CD14-positive monocyte (primary cell): ENCODE measurements around the gene NPL. TPM values are rescaled to one million over a fixed set of nuclear protein-coding genes. Genes with fewer than 3 reads are reported as not detected.

Experiments
- DNase-seq, 3 donors: peaks; one replicate each; pipeline ENCODE4 v3.0.0-alpha.2; 2011 to 2022
- H2AFZ ChIP-seq: 2 replicates; pipeline ENCODE4 v1.6.0; 2012; ENCODE audit warnings: mild to moderate bottlenecking, low read depth, low read length, inconsistent platforms; ENCODE audit not compliant: insufficient read depth, poor library complexity, severe bottlenecking
- H3K27ac ChIP-seq, 2 donors: 1 replicate in 1 of 2; 2 replicates in 1 of 2; pipeline ENCODE4 v1.5.1; 2012 to 2013; ENCODE audit warnings: low read length in 2 of 2, control low read depth in 1 of 2, inconsistent platforms in 1 of 2, low read depth in 1 of 2, mild to moderate bottlenecking in 1 of 2
- H3K27me3 ChIP-seq, 2 donors: one replicate each; pipeline versions ENCODE4 v1.6.0 to v1.6.1; 2011 to 2013; ENCODE audit warnings: low read length in 2 of 2; ENCODE audit not compliant: control insufficient read depth in 2 of 2, insufficient read depth in 2 of 2
- H3K36me3 ChIP-seq, 2 donors: replicated peaks in 1 of 2; 1 replicate in 1 of 2; 2 replicates in 1 of 2; pipeline versions ENCODE4 v1.5.1 to v1.6.1; 2012 to 2013; ENCODE audit warnings: low read length in 2 of 2, control low read depth in 1 of 2, inconsistent platforms in 1 of 2, mild to moderate bottlenecking in 1 of 2; ENCODE audit not compliant: insufficient read depth in 2 of 2, control insufficient read depth in 1 of 2
- H3K4me1 ChIP-seq, 2 donors: 1 replicate in 1 of 2; 2 replicates in 1 of 2; pipeline versions ENCODE4 v1.5.1 to v1.6.1; 2012 to 2013; ENCODE audit warnings: low read length in 2 of 2, control low read depth in 1 of 2, inconsistent platforms in 1 of 2, mild to moderate bottlenecking in 1 of 2, moderate library complexity in 1 of 2; ENCODE audit not compliant: insufficient read depth in 2 of 2, control insufficient read depth in 1 of 2
- H3K4me2 ChIP-seq: replicated peaks from 2 replicates; pipeline ENCODE3; 2012; ENCODE audit warnings: low read length, moderate library complexity, mild to moderate bottlenecking; ENCODE audit not compliant: poor library complexity, severe bottlenecking; ENCODE audit errors: extremely low read depth
- H3K4me3 ChIP-seq, 3 experiments: fragments of 200-600 bp in 1 of 3; sonication (generic) in 1 of 3; replicated peaks in 1 of 3; 1 replicate in 2 of 3; 2 replicates in 1 of 3; pipeline ENCODE4 v1.5.1; 2011 to 2013; ENCODE audit warnings: low read length in 3 of 3, mild to moderate bottlenecking in 3 of 3, control low read depth in 2 of 3, low read depth in 2 of 3, inconsistent platforms in 1 of 3, moderate library complexity in 1 of 3
- H3K79me2 ChIP-seq: 2 replicates; pipeline ENCODE4 v1.6.0; 2012; ENCODE audit warnings: mild to moderate bottlenecking, control low read depth, inconsistent platforms, low read length, moderate library complexity; ENCODE audit not compliant: insufficient read depth
- H3K9ac ChIP-seq: 2 replicates; pipeline ENCODE4 v1.6.0; 2017; ENCODE audit warnings: low read length, mild to moderate bottlenecking; ENCODE audit not compliant: insufficient read depth, poor library complexity, severe bottlenecking
- H3K9me3 ChIP-seq, 2 donors: replicated peaks in 1 of 2; 1 replicate in 1 of 2; 2 replicates in 1 of 2; pipeline versions ENCODE4 v1.5.1 to v1.6.1; 2012 to 2013; ENCODE audit warnings: low read length in 2 of 2, control low read depth in 1 of 2; ENCODE audit not compliant: control insufficient read depth in 1 of 2, insufficient read depth in 1 of 2
- H4K20me1 ChIP-seq: 2 replicates; pipeline ENCODE4 v1.6.0; 2012; ENCODE audit warnings: mild to moderate bottlenecking, low read length, control low read depth, moderate library complexity; ENCODE audit not compliant: insufficient read depth
- H3K27ac Mint-ChIP-seq, 7 donors: one replicate each; pipeline ENCODE4 v1.8.0; 2020; ENCODE audit warnings: mild to moderate bottlenecking in 7 of 7, mixed read lengths in 7 of 7, moderate library complexity in 6 of 7, inconsistent platforms in 2 of 7
- H3K27me3 Mint-ChIP-seq, 3 donors: one replicate each; pipeline ENCODE4 v1.8.0; 2021 to 2022; ENCODE audit warnings: low read depth in 3 of 3, mild to moderate bottlenecking in 3 of 3, mixed read lengths in 3 of 3, moderate library complexity in 3 of 3, inconsistent platforms in 1 of 3
- H3K36me3 Mint-ChIP-seq, 2 donors: one replicate each; pipeline ENCODE4 v1.8.0; 2020; ENCODE audit warnings: mixed read lengths in 2 of 2, inconsistent platforms in 1 of 2, mild to moderate bottlenecking in 1 of 2
- H3K4me1 Mint-ChIP-seq: one replicate; pipeline ENCODE4 v1.8.0; 2020; ENCODE audit warnings: mild to moderate bottlenecking, mixed read lengths
- H3K4me3 Mint-ChIP-seq, 2 donors: one replicate each; pipeline ENCODE4 v1.8.0; 2020; ENCODE audit warnings: mild to moderate bottlenecking in 2 of 2, mixed read lengths in 2 of 2, moderate library complexity in 1 of 2
- H3K9me3 Mint-ChIP-seq, 7 donors: one replicate each; pipeline ENCODE4 v1.8.0; 2020 to 2022; ENCODE audit warnings: mixed read lengths in 7 of 7, mild to moderate bottlenecking in 6 of 7, moderate library complexity in 6 of 7, inconsistent platforms in 2 of 7
- WGBS: methylation state at CpG from one replicate; pipeline ENCODE4 v1.1.5; 2013; ENCODE audit warnings: missing lambda C conversion rate; ENCODE audit not compliant: insufficient coverage; 5-methylcytosine and 5-hydroxymethylcytosine counted together
- intact Hi-C, 2 donors: fragments of 100-400 bp; cut with micrococcal nuclease; formaldehyde crosslinking; loops; one replicate each; pipeline versions ENCODE4 v1.15.0 to v1.15.1; 2023
- polyA plus RNA-seq, 3 donors: library from polyadenylated mRNA; depleted of rRNA in 1 of 3; unstranded in 2 of 3; stranded (reverse) in 1 of 3; fragments of 300-500 nt in 2 of 3; fragments of >200 nt in 1 of 3; fragmentation: Illumina TruSeq in 2 of 3; gene quantifications; 1 replicate in 2 of 3; 2 replicates in 1 of 3; pipeline ENCODE4 v1.2.3, GENCODE V29; 2012 to 2021
- TF ChIP-seq, protein P1 (sequence below): fragments of 200-600 bp; IDR thresholded peaks from one replicate; pipeline ENCODE4 v1.8.0; 2022; ENCODE audit warnings: antibody characterized with exemption, mild to moderate bottlenecking

NPL gene
- polyA plus RNA-seq, 3 donors = 56.6 to 127 (median 127) TPM

DNA sequence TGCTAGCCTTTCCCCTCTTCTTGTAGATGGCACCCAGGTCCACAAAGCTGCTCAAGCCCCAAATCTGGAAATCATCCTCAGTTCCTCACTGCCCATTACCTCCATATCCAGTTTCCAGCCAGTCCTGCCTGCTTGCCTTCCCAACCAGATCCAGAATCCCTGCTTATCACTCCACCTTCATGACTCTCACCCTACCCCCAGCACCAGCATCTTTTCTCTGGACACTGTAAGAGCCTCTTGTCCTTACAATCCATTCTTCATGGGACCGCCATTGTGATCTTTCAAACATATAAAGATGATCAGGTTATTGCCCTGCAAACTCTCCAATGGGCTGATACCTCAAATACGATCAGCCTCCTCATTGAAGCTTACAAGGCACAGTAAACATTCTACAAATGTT lies 23.5 kb upstream of the NPL start:
- 100% methylated on average over 1 of the region's 2 CpGs for WGBS
- Histone ChIP-seq H4K20me1 (no peaks in the 10 kb centered on the region), H3K4me2 (no peak overlapping the region), H3K79me2 (no peaks in the 10 kb centered on the region), H3K9me3 (peaks cover 0 to 2% of the 10 kb centered on the region in 2 donors), H3K27me3 (peaks cover 0 to 3% of the 10 kb centered on the region in 2 donors), H3K36me3 (no peaks in the 10 kb centered on the region), H3K4me1 (no peaks in the 10 kb centered on the region), H3K4me3 (no peak overlapping the region), H2AFZ (no peak overlapping the region), H3K27ac (no peak overlapping the region), H3K9ac (no peak overlapping the region)
- Mint-ChIP-seq H3K4me3 (no peak overlapping the region), H3K9me3 (peaks cover 0 to 7% (median 0%) of the 10 kb centered on the region in 7 donors), H3K27ac (no peak overlapping the region), H3K27me3 (peaks cover 4 to 10% (median 9%) of the 10 kb centered on the region in 3 donors), H3K36me3 (no peaks in the 10 kb centered on the region), H3K4me1 (peaks cover 2% of the 10 kb centered on the region)
- DNase-seq = no peak
- TF ChIP-seq, protein P1, sequence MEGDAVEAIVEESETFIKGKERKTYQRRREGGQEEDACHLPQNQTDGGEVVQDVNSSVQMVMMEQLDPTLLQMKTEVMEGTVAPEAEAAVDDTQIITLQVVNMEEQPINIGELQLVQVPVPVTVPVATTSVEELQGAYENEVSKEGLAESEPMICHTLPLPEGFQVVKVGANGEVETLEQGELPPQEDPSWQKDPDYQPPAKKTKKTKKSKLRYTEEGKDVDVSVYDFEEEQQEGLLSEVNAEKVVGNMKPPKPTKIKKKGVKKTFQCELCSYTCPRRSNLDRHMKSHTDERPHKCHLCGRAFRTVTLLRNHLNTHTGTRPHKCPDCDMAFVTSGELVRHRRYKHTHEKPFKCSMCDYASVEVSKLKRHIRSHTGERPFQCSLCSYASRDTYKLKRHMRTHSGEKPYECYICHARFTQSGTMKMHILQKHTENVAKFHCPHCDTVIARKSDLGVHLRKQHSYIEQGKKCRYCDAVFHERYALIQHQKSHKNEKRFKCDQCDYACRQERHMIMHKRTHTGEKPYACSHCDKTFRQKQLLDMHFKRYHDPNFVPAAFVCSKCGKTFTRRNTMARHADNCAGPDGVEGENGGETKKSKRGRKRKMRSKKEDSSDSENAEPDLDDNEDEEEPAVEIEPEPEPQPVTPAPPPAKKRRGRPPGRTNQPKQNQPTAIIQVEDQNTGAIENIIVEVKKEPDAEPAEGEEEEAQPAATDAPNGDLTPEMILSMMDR = no peak
- intact Hi-C loops = no loop called here

DNA sequence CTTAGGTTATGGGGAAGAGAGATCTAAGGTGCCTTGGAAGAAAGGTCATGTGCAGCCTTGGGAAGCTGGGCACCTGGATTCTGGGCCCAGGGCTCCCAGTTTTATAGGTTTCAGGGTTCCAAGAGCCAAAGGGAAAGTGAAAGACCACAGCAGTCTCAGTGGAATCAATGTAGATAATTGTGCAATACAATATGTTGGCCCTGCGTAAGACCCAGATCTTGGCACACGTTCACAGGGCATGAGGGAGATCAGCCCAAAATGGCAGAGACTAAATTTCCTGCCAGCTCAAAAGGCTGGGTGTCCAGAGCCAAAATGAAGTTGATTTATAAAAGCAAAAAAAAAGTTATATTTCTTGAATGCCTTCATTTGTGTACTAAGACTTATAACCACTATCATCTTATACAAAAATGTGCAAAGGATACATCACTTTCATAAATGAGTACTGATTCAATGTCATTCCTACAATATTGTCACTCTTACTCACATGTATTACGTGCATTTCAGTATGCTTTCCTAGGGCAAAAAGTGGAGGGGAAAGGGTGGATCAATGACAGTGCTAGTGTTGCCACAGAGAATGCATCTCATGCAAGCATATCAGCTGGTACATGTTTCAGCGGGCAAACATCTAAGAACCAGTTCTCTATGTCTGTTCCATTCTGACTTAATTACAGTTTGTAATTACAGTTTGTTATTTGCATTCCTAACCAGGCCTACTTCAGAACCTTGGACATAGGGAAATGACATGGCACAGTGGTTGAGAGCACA lies 22.5 kb upstream of the NPL start:
- no peak overlapping the region for H3K27ac ChIP-seq
- no peaks in the 10 kb centered on the region for H3K36me3 Mint-ChIP-seq
- no peaks in the 10 kb centered on the region for H3K9me3 ChIP-seq
- H3K9ac ChIP-seq = no peak overlapping the region
- peaks cover 0 to 3% of the 10 kb centered on the region in 2 donors for H3K27me3 ChIP-seq
- TF ChIP-seq, protein P1 = no peak
- no peak overlapping the region for H3K4me3 Mint-ChIP-seq
- 79% methylated on average over 2 of the region's 4 CpGs for WGBS
- no peak overlapping the region for H3K4me3 ChIP-seq
- no peak overlapping the region for H3K27ac Mint-ChIP-seq
- H4K20me1 ChIP-seq = no peaks in the 10 kb centered on the region
- no peaks in the 10 kb centered on the region for H3K36me3 ChIP-seq
- intact Hi-C loops = no loop called here
- no peaks in the 10 kb centered on the region for H3K4me1 ChIP-seq
- no peaks in the 10 kb centered on the region for H3K79me2 ChIP-seq
- DNase-seq = no peak
- H3K9me3 Mint-ChIP-seq = no peaks in the 10 kb centered on the region
- peaks cover 5 to 13% (median 11%) of the 10 kb centered on the region in 3 donors for H3K27me3 Mint-ChIP-seq
- H2AFZ ChIP-seq = no peak overlapping the region
- peaks cover 2% of the 10 kb centered on the region for H3K4me1 Mint-ChIP-seq
- no peak overlapping the region for H3K4me2 ChIP-seq
